Activated CD8-positive, alpha-beta memory T cell treated with anti-CD3 and anti-CD28 coated beads, Interleukin-2, amount 10 ng/mL, durations not matched to agents 7 days and 5 days (primary cell): Measurements from ENCODE around the gene KNSTRN. TPM values are rescaled to one million over a fixed set of nuclear protein-coding genes. Genes with fewer than 3 reads are reported as not detected.

Experiments
- ATAC-seq: fragments of 150-1000 bp; cut with Tn5 transposase; one replicate; pipeline ENCODE4 v1.10.0; 2021; ENCODE audit warnings: moderate library complexity
- CTCF ChIA-PET: fragments of 350-600 bp; sonication (Branson Sonifier 250); formaldehyde crosslinking; loops from one replicate; lab custom pipeline; 2021; ENCODE audit warnings: antibody characterized with exemption; lab: Charles Lee
- DNase-seq: peaks from one replicate; pipeline ENCODE4 v3.0.0-alpha.2; 2020
- H3K27ac Mint-ChIP-seq: one replicate; pipeline ENCODE4 v1.8.0; 2021; ENCODE audit warnings: mild to moderate bottlenecking, mixed read lengths
- H3K27me3 Mint-ChIP-seq: one replicate; pipeline ENCODE4 v1.8.0; 2021; ENCODE audit warnings: mixed read lengths
- H3K36me3 Mint-ChIP-seq: one replicate; pipeline ENCODE4 v1.8.0; 2021; ENCODE audit warnings: mild to moderate bottlenecking, mixed read lengths
- H3K4me1 Mint-ChIP-seq: one replicate; pipeline ENCODE4 v1.8.0; 2021; ENCODE audit warnings: mixed read lengths
- H3K4me3 Mint-ChIP-seq: one replicate; pipeline ENCODE4 v1.8.0; 2021; ENCODE audit warnings: mild to moderate bottlenecking, moderate library complexity, mixed read lengths
- H3K9me3 Mint-ChIP-seq: one replicate; pipeline ENCODE4 v1.8.0; 2022; ENCODE audit warnings: low read depth, mixed read lengths
- total RNA-seq, 2 experiments: library from RNA; stranded (reverse); gene quantifications; one replicate each; pipeline ENCODE4 v1.2.3, GENCODE V29; 2021

KNSTRN gene
- total RNA-seq, 2 experiments from 2014 or later: 77.1 to 82.0 TPM

DNA sequence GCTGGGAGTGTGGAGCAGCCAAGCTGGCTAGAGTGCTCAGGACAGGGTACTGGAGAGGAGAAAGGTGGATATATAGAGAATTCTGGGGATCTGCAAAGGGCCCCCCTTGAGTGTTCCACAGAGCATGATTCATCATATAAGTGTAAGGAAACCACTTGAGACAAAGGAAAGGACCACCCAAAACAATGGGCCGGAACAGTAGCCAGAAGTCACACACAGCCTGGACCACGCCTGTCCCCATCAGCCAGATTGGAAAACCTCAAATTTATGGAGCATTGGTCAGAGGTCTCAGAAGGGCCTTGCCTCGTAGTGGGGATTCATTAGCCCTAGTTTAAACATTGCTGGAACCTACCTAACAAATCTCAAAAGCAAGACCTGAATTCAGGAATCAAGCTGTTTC is 4.9 kb upstream of the KNSTRN start:
- no peaks in the 10 kb centered on the region for H3K9me3 Mint-ChIP-seq
- no peak overlapping the region for H3K27ac Mint-ChIP-seq
- H3K36me3 Mint-ChIP-seq: no peaks in the 10 kb centered on the region
- peaks cover 3% of the 10 kb centered on the region for H3K4me1 Mint-ChIP-seq
- CTCF ChIA-PET: interaction anchor here (1.1 to 8.0 kb wide), 4 partner anchors 9 to 44 kb away, joined by 3 to 55 read pairs (median 4); no protein-coding TSS in a partner anchor
- no peak overlapping the region for H3K4me3 Mint-ChIP-seq
- peaks cover 5% of the 10 kb centered on the region for H3K27me3 Mint-ChIP-seq
- no peak for ATAC-seq
- DNase-seq: no peak

- H3K36me3 Mint-ChIP-seq: peaks cover 10% of the 10 kb centered on the region
- CTCF ChIA-PET: interaction anchor here (8.0 kb wide), 1 partner anchor 11 kb away, joined by 55 read pairs; no protein-coding TSS in a partner anchor
- no peak for ATAC-seq
These were observed 3.1 kb upstream of the KNSTRN start for GRCh38 chr15:40379374-40379773.

GRCh38 chr15:40379853-40380252 is 2.7 kb upstream of the KNSTRN start:
- no peak overlapping the region for H3K4me3 Mint-ChIP-seq
- CTCF ChIA-PET: interaction anchor here (8.0 kb wide), 1 partner anchor 11 kb away, joined by 55 read pairs; no protein-coding TSS in a partner anchor
- H3K4me1 Mint-ChIP-seq: peaks cover 19% of the 10 kb centered on the region

More at GRCh38 chr15:40379374-40379773, 3.1 kb upstream of the KNSTRN start:
- H3K27ac Mint-ChIP-seq: no peak overlapping the region
- no peak overlapping the region for H3K4me3 Mint-ChIP-seq
- peaks cover 15% of the 10 kb centered on the region for H3K4me1 Mint-ChIP-seq
- peaks cover 5% of the 10 kb centered on the region for H3K27me3 Mint-ChIP-seq
- DNase-seq: no peak
- H3K9me3 Mint-ChIP-seq: no peaks in the 10 kb centered on the region

GRCh38 chr15:40380636-40381035 is 1.9 kb upstream of the KNSTRN start:
- ATAC-seq: no peak
- Mint-ChIP-seq H3K27ac (no peak overlapping the region), H3K4me1 (peaks cover 26% of the 10 kb centered on the region), H3K36me3 (peaks cover 18% of the 10 kb centered on the region), H3K27me3 (peaks cover 5% of the 10 kb centered on the region), H3K9me3 (no peaks in the 10 kb centered on the region), H3K4me3 (no peak overlapping the region)
- CTCF ChIA-PET: interaction anchor here (8.0 kb wide), 1 partner anchor 12 kb away, joined by 55 read pairs; no protein-coding TSS in a partner anchor
- no peak for DNase-seq

More at GRCh38 chr15:40379853-40380252, 2.7 kb upstream of the KNSTRN start:
- no peak for ATAC-seq
- peaks cover 5% of the 10 kb centered on the region for H3K27me3 Mint-ChIP-seq
- no peaks in the 10 kb centered on the region for H3K9me3 Mint-ChIP-seq
- no peak for DNase-seq
- no peak overlapping the region for H3K27ac Mint-ChIP-seq
- H3K36me3 Mint-ChIP-seq: peaks cover 14% of the 10 kb centered on the region

GRCh38 chr15:40381818-40382529 is 547 bp upstream of the KNSTRN start:
- peaks cover 26% of the 10 kb centered on the region for H3K4me1 Mint-ChIP-seq
- CTCF ChIA-PET: interaction anchor here (1.2 to 8.0 kb wide), 7 partner anchors 9 to 39 kb away, joined by 3 to 55 read pairs (median 7); no protein-coding TSS in a partner anchor
- no peaks in the 10 kb centered on the region for H3K9me3 Mint-ChIP-seq
- DNase-seq: no peak
- H3K27me3 Mint-ChIP-seq: peaks cover 5% of the 10 kb centered on the region
- ATAC-seq: no peak
- no peak overlapping the region for H3K27ac Mint-ChIP-seq
- H3K36me3 Mint-ChIP-seq: peaks cover 27% of the 10 kb centered on the region
- H3K4me3 Mint-ChIP-seq: peak overlapping the region; percentile 94

DNA sequence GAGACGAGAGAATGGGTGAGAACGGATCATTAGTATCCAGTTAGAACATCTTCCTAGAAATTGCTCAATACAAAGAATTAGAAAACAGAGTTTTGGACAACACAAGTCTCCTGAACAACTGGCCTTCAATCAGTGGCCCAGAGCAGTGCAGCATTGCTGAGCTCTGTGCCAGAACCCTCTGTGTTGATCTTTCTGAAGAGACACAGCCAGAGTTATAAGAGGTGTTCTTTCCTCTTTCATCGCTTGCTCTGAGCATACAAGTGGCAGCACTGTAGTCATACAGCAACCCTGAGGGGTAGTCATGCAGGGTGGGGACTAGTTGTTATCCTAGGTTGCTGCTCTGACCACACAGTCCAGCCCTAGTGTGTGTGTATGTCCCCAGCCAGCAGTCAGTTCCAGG is 4.0 kb downstream of the KNSTRN start:
- no peak for DNase-seq
- Mint-ChIP-seq H3K4me3 (no peak overlapping the region), H3K27ac (no peak overlapping the region), H3K9me3 (no peaks in the 10 kb centered on the region), H3K36me3 (peaks cover 61% of the 10 kb centered on the region), H3K4me1 (peaks cover 26% of the 10 kb centered on the region), H3K27me3 (no peaks in the 10 kb centered on the region)
- CTCF ChIA-PET: interaction anchor here (1.0 to 2.6 kb wide), 6 partner anchors 18 to 42 kb away, joined by 3 to 7 read pairs (median 4); no protein-coding TSS in a partner anchor
- ATAC-seq: no peak

DNA sequence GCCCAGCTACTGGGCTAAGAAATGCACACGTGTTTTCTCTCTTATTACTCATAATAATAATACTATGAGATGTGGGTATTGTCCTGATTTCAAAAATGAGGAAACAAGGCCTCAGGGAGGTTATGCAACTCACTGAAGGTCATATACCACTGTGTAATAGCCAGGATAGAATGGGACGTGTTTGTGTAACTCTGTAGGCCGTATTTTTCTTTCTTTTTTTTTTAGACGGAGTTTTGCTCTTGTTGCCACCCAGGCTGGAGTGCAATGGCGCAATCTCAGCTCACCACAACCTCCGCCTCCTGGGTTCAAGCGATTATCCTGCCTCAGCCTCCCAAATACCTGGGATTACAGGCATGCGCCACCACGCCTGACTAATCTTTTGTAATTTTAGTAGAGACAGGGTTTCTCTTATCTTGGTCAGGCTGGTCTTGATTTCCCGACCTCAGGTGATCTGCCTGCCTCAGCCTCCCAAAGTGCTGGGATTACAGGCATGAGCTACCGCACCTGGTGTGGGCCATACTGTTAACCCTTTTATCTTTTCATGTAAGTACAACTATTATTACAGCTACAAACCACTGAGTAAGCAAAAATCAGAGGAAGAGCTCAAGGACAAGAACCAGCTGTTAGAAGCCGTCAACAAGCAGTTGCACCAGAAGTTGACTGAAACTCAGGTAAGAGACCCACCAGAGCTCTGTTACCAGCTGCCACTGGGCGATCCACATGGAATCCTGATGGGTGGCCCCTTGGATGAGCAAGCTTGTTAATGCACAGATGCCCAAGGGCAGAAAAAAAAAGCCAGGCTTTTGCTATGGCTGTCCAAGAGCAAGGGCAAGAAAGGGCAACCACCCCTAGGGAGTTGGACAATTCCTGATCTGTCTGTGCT is 6.7 kb downstream of the KNSTRN start:
- CTCF ChIA-PET: interaction anchor here (1.0 to 1.8 kb wide), 4 partner anchors 9 to 33 kb away, joined by 3 to 4 read pairs (median 4); partner anchors contain the start of gene IVD
- no peak overlapping the region for H3K27ac Mint-ChIP-seq

DNA sequence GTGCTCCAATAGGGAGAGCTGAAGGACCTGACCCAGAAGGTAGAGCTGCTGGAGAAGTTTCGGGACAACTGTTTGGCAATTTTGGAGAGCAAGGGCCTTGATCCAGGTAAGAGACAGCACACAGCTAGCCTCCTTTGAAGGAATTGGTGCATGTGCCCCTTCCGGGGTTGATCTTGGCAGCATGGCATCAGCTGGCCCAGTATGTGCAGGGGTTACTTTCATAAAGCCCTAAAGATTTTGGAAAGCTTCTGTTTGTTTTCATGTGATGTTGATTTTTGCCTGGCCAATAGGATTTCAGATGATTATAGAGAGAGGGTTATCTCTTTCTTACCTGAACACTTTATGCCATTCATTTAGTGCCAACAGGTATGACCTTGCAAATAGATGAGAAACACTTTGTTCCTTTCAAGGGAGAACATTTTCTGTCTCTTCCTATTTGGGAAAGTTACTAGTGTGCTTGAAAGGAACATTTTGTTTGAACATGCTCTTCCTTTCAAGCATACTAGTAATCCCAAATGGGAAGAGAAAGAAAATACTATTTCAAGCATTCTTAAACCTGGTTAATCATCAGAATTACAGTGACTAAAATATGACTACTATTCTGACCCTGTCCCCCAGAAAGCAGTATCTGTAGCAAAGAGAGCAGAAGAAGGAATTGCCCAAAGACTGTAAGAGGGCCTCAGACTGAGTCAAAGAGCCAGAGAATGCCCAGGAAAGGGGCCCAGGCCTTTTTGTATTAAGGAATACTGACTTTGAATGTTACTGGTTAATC is 7.5 kb downstream of the KNSTRN start:
- Mint-ChIP-seq H3K4me1 (peaks cover 5% of the 10 kb centered on the region), H3K27ac (no peak overlapping the region), H3K27me3 (no peaks in the 10 kb centered on the region), H3K9me3 (no peaks in the 10 kb centered on the region), H3K4me3 (no peak overlapping the region), H3K36me3 (peaks cover 68% of the 10 kb centered on the region)
- CTCF ChIA-PET: interaction anchor here (1.0 to 1.9 kb wide), 6 partner anchors 8 to 32 kb away, joined by 3 to 8 read pairs (median 4); partner anchors contain the start of genes IVD and KNSTRN
- DNase-seq (no peak), ATAC-seq (no peak)

More for the DNA sequence above, 6.7 kb downstream of the KNSTRN start:
- Mint-ChIP-seq H3K9me3 (no peaks in the 10 kb centered on the region), H3K36me3 (peaks cover 73% of the 10 kb centered on the region), H3K27me3 (no peaks in the 10 kb centered on the region), H3K4me1 (peaks cover 13% of the 10 kb centered on the region), H3K4me3 (no peak overlapping the region)
- DNase-seq (no peak), ATAC-seq (no peak)

DNA sequence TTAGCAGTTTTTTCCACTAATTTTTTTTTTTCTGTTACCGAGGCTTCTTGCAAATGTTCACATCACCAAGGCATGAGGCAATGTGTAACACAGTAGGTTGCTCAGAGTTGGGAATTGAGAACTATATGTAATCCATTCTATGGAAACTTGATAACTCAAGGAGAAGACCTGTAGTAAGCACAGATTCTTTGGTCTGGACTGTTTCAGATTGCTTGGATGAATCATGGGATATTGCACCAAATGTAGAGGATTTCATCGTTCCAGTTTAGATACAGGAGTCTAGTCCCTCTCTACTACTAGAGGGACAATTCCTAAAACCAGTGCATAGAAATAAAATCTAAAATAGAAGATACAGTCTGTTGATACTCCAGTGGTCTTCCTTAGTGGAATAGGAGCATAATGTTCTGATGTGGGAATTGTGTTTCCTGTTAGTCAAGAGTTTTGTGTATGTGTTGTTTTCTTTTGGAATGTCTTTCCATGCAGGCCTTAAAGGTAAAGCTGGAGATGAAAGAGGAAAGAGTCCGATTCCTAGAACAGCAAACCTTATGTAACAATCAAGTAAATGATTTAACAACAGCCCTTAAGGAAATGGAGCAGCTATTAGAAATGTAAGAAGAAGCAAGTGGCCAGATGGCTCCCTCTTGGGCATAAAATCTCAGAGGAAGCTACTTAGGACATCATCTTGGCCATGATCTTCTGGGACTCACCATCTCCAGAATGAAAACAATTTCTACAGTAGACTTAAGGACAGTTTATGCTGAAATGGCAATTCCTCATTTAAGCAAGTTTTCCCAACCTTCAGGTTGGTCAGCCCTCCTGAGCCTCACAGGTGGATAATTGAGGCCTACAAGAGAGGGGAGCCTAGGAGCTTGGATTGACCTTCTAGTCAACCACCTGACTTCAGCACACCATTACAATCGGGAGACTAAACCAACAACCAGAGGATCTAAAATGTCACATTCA is 10.7 kb downstream of the KNSTRN start:
- peaks cover 10% of the 10 kb centered on the region for H3K4me1 Mint-ChIP-seq
- DNase-seq (no peak), ATAC-seq (no peak)
- CTCF ChIA-PET: interaction anchor here (0.7 kb wide), 1 partner anchor 29 kb away, joined by 3 read pairs; no protein-coding TSS in a partner anchor
- no peak overlapping the region for H3K27ac Mint-ChIP-seq
- H3K36me3 Mint-ChIP-seq: peaks cover 52% of the 10 kb centered on the region
- H3K9me3 Mint-ChIP-seq: no peaks in the 10 kb centered on the region
- H3K4me3 Mint-ChIP-seq: no peak overlapping the region
- H3K27me3 Mint-ChIP-seq: no peaks in the 10 kb centered on the region

DNA sequence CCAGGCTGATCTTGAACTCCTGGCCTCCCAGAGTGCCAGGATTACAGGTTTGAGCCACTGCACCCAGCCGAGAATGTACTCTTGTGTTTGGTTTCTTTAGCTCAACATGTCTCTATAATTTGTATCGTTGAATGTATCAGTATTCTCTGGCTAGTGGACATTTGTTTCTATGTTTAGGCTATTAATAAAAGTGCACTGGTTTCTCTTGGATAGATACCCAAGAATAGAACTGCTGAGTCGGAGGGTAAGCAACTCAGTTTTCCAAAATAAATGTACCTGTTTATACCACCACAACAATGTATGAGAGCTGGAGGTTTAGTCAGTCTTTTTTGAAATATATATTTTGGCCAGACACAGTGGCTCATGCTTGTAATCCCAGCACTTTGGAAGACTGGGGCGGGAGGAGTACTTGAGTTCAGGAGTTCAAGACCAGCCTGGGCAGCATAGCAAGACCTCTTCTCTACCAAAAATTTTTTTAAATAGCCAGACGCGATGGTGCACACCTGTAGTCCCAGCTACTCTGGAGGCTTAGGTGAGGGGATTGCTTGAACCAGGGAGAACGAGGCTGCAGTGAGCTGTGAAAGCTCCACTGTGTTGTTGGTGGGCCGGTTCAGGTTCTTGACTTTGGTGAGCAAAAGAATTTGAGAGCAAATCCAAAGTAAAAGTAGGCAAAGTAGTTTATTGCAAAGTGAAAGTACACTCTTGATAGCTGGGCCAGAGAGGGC is 15.3 kb downstream of the KNSTRN start:
- Mint-ChIP-seq H3K27ac (peak overlapping the region; percentile 56), H3K4me3 (peak overlapping the region; percentile 53), H3K9me3 (no peaks in the 10 kb centered on the region), H3K36me3 (peaks cover 29% of the 10 kb centered on the region), H3K27me3 (no peaks in the 10 kb centered on the region), H3K4me1 (peaks cover 28% of the 10 kb centered on the region)
- DNase-seq (no peak), ATAC-seq (no peak)
- CTCF ChIA-PET: interaction anchor here (0.8 to 2.0 kb wide), 13 partner anchors 8 to 123 kb away, joined by 3 to 10 read pairs (median 4); partner anchors contain the start of genes IVD, KNSTRN and PLCB2

DNA sequence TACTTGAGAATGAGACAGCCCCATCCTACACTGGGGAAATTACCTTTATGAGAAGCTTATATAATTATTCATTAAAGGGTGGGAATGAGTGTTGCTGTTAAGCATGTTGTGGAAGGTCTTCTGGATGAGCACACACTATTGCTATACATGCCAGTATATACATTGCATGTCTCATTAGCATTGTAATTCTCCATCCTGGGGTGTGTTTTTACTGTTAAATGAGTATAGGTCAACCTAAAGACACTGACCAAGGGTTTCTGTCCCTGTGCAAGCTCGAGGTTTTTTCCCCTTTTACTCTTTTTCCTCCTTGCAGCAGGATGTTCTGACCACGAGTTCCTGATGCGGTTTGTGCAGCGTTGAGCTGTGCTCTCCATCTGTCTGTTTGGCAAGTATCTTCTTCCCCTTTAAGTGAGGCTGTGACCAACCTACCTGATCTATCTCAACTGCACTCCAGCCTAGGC is 15.9 kb downstream of the KNSTRN start:
- Mint-ChIP-seq H3K9me3 (no peaks in the 10 kb centered on the region), H3K27ac (peak overlapping the region; percentile 56), H3K4me3 (peak overlapping the region; percentile 53), H3K36me3 (peaks cover 23% of the 10 kb centered on the region), H3K27me3 (no peaks in the 10 kb centered on the region), H3K4me1 (peaks cover 28% of the 10 kb centered on the region)
- DNase-seq (peak; percentile 67), ATAC-seq (peak; percentile 77)
- CTCF ChIA-PET: interaction anchor here (0.9 to 2.0 kb wide), 7 partner anchors 9 to 123 kb away, joined by 3 to 10 read pairs (median 5); partner anchors contain the start of genes KNSTRN and PLCB2
